NCI-H82 treated with DMSO at 0.1 percent for 48 hours (cell line): ENCODE results near the gene FBLN2.

Experiments used
- DNase-seq: peaks from one replicate; lab custom pipeline; 2025; ENCODE audit not compliant: unreplicated experiment; lab: John Stamatoyannopoulos, UW

Gene FBLN2

DNA sequence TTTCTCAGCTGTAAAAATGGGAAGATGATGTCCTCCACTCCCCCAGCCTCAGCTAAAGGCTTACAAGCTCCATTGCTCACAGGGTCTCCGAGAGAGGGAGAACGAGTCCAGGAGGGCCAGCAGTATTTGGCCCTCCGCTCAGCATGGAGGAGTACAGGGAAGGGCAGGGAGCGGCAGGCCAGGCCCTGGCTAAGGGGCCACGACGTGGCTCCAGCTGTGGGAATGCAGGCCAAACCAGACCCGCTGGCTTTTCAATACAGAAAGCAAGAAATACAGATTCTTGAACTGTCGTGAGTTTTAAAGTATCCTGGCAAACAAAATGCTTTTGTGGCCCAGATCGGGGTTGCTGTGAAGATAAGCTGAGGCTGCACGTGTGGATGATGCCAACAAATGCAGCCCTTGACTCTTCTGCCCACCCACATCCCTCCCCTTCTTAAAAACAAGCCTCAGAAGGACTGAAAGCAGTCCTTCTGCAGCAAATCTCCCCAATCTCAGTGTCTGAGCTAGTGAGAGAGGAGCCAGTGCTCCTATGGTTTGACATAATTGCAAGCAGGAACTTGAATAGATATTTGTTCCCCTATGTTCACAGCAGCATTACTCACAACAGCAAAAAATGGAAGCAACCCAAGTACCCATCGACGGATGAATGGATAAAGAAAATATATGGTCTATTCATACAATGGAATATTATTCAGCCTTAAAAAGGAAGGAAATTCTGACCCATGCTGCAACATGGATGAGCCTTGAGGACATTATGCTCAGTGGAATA, 18.5 kb upstream of the FBLN2 start:
- DNase-seq = no peak

DNA sequence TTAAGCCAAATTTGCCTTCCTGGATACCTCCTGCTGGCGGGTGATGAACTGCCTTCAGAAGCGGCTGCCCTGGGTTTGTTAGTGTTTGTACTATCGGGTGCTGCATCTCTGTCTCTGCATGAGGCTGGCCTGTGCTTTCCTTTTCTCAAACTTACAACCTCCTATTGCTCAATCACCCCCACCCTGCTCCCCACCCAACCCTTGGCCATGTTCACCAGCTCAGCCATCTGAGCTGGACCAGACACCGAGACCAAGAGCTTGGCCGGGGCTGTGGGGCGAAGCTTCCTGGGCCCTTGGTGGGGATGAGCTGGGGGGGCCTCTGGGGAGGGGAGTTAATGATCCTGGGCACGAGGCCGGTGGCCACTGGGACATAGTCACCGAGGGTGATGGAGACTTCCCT, 16.8 kb upstream of the FBLN2 start:
- DNase-seq = no peak

DNA sequence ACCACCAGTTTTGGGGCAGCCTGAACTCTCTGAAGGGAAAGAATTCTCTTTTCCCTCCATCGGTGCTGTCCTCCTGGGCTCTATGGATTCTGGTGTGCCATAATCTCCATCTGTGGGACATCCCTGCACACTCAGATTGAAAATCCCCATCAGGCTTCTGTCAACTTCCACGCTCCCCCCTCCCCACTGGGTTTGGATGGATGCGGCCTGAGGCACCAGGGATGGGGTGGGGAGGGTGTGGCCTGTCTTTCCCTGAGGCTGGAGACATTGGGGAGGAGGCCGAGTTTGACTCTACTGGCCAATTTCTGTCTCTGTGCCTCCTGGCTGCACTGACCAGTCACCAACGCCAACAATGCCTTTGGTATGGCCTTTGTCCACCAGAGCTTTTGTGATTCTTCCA, 16.3 kb upstream of the FBLN2 start:
- no peak for DNase-seq

DNA sequence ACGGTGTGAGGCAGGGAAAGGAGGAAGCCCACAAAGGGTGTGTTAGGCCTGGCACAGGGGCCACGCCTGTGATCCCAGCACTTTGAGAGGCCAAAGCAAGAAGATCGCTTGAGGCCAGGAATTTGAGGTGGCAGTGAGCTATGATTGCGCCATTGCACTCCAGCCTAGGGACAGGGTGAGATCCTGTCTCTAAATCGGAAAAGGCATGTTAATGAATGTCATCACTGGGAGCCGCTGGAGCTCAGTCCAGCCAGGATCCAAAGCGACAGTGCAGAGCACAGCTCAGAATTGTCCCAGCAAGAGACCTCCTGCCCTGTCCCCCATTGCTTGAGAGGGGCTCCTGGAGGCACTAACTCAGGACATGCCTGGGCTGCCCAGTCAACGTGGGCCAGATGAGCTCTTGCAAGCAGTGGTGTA, 15.0 kb upstream of the FBLN2 start:
- DNase-seq = no peak

DNA sequence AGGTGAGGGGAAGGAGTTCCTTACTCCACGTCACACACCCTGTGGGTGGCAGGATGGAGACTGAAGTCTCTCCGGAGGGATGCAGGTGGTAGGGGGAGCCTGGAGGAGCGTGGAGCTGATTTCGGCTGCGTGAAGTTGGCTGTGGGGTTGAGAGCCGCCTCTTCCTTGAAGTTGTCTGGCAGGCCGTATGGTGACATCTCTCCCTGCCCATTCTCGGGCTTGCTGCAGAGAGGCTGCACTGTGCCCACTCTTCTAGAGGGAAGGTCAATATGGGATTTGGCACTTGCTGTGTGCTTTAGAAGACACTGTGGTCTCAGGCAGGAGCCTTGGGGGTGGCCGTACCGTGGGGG, 13.4 kb upstream of the FBLN2 start:
- no peak for DNase-seq

DNA sequence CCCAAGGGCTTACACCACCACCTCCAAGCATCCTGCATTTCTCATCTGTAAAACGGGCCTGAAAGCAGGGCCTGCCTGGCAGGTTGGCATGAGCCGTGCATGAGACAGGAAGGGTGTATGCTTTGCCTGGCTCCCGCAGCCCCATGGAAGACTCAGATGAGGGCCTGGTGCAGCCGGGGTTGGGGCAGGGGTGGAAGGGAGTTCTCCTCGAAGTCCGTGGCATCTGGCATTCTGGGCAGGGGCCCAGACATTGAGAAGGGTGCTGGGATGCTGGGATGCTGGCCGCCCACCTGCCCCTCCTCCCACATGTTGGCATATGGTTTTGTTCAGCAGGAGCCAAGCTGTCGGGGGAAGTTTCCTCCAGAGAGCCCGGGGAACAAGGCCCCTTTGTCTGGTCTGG, 13.0 kb upstream of the FBLN2 start:
- DNase-seq = no peak

DNA sequence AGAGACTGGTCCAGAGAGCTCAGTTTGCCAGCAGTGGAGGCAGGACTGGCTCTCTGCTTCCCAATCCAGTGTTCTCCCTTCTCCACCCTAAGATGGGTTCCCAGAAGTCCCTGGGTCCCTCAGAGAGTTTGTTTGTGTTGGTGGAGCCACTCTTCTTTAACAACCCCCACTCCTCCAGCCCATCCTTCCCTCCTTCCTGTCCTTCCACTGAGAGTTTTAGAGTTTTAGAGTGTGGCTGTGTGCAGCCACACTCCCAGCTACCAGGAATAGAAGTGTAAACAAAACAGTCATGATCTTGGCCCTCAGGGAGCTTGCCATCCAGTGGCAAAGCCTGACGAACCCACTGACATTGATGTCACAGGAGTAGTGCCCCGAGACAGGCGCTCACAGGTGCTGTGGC, 12.5 kb upstream of the FBLN2 start:
- no peak for DNase-seq

DNA sequence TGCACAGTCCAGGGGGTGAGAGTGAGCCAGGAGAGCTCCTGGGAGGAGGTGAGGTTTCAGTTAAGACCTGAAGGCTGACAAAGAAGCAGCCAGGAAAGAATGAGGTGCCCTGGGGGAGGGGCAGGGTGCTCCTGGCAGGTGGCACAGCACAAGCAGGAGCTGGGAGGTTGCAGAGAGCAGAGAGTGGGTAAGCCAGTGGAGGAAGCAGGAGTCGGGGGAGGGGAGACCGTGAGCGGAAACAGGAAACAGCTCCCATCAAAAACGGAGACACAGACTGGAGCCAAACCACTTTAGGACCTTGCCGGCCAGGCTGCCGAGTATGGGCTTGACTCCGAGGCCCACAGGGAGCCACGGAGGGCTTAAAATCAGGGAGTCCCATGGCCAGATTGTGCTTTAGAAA, 12.1 kb upstream of the FBLN2 start:
- DNase-seq = no peak

DNA sequence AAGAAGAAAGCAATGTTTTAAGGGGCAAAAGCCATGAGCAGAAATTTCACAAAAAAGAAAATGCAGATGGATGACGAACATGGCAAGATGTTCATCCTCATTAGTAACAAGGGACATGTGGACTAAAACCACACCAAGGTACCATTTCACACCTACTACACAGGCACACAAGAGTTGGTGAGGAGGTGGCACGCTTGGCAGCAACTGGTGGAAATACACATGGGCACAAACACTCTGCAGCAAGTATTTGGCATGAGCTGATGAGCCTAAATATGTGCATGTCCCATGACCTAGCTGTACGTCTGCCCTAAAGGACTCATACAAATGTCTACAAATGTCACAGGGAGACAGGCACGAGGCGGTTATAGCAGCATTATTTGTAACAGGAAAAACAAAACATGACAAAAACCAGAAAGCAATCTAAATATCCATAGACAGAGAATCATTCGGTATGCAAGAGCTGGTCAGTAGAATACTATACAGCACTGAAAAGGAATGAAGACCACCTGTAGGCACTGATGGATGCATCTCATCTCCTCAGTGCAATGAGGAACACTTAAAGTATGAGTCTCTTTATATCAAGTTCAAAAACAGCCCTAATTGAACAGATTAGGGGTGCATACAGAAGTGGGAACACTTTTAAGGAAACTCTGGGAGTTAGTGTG, 11.5 kb upstream of the FBLN2 start:
- DNase-seq = no peak

DNA sequence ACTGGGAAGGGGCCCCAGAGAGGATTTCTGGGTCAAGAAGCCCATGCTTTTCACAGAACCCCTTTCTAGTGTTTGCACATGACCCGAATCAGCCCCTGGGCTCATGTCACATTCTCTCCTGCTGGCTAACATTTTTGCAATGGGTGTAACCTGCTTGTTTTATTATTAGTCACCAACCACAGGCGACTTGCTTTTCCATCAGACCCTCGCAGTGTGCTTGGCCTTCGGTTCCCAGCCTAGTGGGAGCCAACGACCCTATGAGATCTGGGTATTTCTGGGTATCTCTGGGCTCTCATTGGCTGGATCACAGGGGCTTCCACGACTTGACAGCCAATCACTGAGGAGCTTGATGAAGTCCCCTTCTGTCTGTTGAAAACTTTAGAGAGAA, 11.0 kb upstream of the FBLN2 start:
- DNase-seq = no peak

DNA sequence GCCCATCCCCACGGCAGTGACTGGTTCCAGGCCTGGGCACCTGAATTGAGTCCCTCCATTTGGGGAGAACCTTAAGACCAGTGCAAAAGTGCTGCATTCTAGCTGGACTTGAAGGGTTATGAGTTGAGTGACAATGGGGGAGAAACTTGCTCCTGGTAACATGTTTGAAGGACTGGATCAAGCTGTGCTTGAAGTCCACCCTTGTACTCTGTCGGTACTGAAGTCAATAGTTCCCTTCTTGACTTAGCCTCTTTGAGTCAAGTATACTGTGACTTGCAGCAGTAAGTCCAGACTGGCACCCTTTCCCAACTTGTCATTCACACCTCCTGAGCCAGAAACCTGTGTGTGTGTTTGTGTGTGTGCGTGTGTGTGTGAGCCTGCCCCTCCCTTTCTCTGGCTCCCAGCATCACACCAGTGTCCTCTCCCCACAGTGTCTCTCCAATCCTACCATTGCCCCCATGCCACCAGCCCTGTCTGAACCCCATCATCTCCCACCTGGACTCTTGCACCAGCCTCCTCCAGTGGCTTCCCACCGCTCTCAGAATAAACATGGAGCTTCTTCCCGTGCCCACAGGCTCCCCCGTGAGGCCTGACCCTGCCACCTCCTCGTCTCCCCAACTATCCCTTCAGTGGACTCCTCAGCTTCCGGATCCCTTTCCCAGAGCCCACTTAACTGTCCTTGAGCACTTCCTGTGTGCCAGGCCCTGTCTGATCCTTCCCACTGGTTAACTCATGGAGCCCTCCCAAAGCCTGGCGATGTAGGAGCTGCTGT, 10.2 kb upstream of the FBLN2 start:
- DNase-seq = no peak

DNA sequence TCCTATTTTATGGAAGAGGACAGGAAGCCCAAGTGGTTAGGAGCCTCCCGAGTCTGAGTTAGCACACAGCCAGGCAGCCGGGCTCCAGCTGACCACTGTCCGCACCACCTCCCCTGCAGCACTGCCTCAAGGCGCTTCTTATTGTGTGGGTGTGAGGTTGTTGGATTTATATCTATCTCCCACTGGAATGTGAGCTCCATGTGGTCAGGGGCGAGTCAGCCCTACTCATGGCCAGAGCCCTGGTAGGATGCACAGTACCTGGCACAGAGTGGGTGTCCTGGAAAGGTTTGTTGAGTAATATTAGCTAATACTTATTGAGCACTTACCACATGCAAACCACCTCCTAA, 9.7 kb upstream of the FBLN2 start:
- no peak for DNase-seq

DNA sequence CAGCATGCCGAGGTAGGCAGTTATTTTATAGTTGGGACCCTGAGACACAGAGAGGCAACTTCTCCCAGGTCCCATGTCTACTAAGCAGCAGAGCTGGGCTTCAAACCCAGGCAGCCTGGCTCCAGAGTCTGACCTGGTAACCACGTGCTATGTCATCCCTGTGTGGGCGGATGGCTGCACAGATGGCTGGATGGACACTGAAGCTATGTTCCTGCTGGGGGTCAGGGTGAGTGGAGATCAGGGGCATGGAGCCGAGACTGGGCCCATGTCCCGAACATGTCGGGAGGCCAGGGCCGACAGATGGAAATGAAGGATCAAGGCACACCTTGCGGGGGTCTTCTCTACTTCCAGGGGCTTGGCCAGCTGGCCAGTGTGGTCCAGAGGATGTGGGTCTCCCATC, 9.3 kb upstream of the FBLN2 start:
- DNase-seq = no peak

DNA sequence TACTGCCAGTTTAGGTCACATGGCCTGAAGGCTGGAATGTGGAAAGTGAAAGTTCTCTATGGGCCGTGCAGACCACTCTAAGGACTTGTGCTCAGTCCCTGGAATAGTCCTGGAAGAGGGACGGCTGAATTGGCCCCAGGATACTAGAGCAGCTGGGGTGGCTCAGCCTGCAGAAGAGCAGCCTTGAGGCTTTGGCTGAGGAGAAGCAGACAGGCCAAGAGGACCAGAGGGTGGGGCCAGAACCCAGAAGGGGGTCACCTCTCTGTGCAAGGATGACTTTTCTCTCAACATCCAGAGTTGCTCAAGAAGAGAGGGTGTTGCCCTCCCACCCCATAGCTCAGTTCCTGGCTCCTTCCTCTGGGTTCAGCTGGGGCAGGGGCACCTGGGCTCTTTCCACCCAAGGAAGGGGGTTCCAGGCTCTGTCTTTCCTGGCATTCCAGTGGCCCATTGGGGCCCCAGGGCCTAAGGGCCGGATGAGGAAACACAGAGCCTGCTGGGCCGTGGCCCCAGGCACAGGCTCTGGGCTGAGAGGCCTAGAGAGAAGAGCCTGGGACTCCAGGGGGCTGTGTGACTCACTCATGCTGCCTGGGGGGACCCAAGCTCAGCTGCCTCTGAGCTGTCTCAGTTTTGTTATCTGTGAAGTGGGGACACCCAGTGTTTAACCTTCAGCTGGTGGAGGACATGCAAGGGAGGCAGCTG, 8.5 kb upstream of the FBLN2 start:
- no peak for DNase-seq

DNA sequence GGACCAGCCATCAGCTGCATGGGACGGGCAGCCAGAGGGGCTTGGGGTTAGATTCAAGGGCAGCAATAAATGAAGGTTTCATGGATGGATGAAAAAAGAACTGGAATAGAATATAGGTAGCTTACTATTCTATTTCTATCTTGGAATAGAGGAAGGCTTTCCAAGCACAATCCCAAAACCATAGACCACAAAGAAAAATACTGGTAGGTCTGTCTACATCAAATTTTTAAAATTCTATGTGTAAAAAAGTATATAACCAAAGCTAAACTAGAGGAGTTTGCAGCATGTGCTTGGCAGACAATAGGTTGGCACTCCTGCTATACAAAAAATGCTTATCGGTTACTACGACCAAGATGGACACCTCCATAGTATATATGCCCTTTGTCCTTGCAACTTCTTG, 7.2 kb upstream of the FBLN2 start:
- no peak for DNase-seq

DNA sequence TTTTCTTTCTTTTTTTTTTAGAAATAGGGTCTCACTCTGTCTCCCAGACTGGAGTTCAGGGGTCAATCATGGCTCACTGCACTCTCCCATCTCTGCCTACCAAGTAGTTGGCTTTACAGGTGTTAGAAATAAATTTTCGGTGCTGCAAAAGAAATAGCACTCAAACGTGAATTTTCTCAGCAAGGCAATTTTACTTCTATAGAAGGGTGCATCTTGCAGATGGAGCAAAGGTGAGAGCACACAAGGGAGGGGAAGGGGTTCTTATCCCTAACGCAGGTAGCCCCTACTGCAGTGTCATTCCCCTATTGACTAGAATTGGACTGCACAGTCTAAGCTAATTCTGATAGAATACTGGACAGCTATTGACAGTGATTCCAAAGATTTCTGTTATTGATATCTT, 6.8 kb upstream of the FBLN2 start:
- no peak for DNase-seq

DNA sequence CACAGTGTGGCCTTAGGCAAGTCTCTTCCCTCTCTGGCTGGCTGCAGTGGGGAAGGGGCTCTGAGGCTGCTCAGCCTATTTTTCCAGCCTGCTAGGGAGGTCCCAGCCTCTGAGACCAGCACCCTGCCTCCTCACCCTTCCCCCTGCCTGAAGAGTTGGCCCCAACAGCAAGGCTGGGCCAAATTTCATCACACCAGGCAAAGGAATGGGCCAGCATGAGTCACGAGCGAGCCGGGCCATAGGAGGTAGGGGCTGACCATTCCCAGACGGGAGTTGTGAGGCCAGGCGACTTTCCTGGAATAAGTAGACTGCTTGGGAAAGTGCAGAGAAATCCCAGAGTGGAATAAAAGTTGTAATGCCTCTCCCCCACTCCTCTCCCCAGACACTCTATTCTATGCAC, 5.7 kb upstream of the FBLN2 start:
- DNase-seq = no peak

DNA sequence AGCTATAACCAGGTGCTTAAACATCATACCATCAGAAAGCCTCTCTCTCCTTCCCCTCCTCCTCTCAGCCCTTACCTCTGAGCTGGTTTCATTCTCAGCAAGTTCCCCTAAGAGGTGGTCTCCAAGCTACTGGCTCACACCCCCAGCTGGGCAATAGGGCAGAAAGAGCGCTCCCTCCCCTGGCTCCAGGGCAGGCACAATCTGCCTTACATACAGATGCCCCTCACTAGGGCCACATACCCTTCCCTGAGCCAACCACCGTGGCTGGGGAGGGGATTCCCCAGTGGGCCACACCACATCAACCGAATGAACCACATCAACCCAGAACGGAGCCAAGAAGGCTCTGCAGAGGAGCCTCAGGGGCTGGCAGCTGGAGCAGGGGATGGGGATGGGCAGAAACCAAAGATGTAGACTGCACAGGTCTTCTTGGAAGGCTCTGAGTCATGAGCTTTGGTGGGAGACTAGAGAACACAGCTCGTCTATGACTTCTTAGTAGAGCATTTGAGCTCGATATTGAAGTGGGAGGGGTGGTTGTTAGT, 4.6 kb upstream of the FBLN2 start:
- DNase-seq = no peak

DNA sequence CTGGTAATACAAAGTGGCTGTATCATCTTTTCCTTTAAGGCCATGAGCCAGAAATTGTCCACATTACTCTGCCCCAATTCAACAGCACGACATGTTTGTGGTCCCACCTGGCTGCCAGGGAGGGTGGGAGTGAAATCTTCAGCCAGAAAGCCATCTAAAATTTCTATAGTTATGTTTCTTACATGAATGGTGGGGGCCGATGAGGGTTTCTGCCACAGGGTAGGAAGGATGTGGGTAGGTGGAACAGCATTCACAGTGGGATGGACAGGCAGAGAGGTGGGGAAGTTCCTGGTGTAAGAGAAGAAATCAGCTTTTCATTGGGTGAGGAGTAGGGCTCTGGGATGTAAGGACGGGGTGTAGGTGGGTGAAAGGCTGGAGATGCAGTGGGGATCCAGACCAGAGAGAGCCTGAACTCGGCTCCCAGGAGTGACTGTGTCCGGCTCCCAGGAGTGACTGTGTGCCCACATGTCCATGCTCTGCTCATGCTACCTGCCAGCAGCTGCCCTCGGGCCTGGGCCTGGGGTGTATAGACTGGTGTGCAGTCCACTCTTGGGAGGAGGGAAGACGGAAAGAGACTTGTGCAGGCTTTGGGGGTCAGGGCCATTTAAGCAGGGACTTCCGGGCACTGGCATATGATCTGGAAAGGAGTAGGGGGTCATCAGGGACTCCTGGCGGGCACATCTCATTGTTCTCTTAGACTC, 3.8 kb upstream of the FBLN2 start:
- DNase-seq = no peak

DNA sequence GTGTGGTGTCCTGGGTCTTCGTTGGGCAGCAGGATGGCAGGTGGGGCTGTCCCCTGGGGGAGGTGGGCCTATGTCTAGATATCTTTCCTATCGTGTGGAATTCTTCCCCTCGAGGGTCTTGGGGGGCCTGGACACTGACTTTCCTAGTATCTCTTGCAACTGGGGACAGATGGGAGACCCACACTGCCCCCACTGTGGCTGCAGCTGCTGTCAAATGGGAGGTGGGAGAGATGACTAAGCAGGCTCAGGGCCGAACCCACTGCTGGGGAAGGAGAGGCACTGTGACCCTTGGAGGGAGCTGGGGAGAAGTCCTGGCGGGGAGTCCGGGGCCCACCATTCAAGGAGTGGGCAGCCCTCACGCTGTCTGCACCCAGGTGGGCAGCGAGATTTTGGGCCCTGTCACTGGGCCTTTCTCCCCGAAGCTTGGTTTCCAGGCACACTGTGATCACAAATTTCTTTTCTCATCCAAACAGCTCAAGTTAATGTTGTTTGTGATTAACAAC, 2.9 kb upstream of the FBLN2 start:
- DNase-seq = no peak

DNA sequence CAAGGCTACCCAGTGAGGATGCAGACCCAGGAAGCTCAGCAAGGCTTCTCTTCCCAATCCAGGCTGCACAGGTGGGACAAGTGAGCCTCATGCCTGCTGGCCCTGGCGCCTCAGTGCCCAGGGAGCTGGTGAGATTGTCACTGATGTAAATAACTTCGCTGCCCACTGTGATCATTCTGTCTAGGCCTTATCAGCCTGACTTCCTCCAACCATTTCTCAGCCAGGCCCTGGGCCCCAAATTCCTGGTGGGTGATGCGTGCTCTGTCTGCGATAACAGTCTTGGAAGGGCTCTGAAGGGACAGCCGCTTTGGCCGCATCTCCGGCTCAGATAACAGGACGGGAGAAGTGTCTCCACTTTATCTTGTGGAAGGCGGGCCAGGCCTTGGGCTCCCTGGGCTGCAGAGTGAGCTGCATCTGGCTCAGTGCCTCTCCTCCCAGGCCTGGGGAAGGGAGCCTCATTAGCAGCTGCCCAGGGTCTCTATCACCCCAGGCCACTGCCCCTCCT, 2.2 kb upstream of the FBLN2 start:
- DNase-seq = no peak
